Testis (tissue), 3 donors: Measurements from ENCODE around the gene TSLP. TPM values are rescaled to one million over a fixed set of nuclear protein-coding genes. Genes with fewer than 3 reads are reported as not detected.

Experiments used
- DNase-seq: peaks from one replicate; pipeline ENCODE4 v3.0.0-alpha.2; 2019
- H3K27ac ChIP-seq, 2 donors: fragments of 200-600 bp; sonication (generic); one replicate each; pipeline ENCODE4 v1.5.1; 2019
- H3K27me3 ChIP-seq: fragments of 200-600 bp; sonication (generic); one replicate; pipeline ENCODE4 v1.5.1; 2019
- H3K36me3 ChIP-seq: fragments of 200-600 bp; sonication (generic); one replicate; pipeline ENCODE4 v1.5.1; 2017; ENCODE audit warnings: low read depth; ENCODE audit errors: missing control alignments
- H3K4me1 ChIP-seq: fragments of 200-600 bp; sonication (generic); one replicate; pipeline ENCODE4 v1.5.1; 2019
- H3K4me3 ChIP-seq, 2 donors: fragments of 200-600 bp; sonication (generic); one replicate each; pipeline ENCODE4 v1.5.1; 2017 to 2019
- H3K9me3 ChIP-seq: fragments of 200-600 bp; sonication (generic); one replicate; pipeline ENCODE4 v1.5.1; 2017
- POLR2A ChIP-seq: fragments of 450-650 bp; IDR thresholded peaks from one replicate; pipeline ENCODE4 v1.6.1; 2017; ENCODE audit warnings: antibody characterized with exemption, mild to moderate bottlenecking, moderate library complexity
- WGBS, 2 donors: methylation state at CpG; one replicate each; pipeline ENCODE4 v1.1.5; 2018; 5-methylcytosine and 5-hydroxymethylcytosine counted together
- intact Hi-C: fragments of 100-400 bp; cut with DNase I; formaldehyde crosslinking; loops from one replicate; pipeline ENCODE4 v1.15.1; 2023; ENCODE audit warnings: low total_unique reads
- polyA plus RNA-seq: library from polyadenylated mRNA; stranded (reverse); fragments of 350-450 nt; fragmentation: Illumina TruSeq; extraction: RNeasy Lipid Tissue Mini Kit (QIAGEN cat#74804); gene quantifications from one replicate; pipeline ENCODE4 v1.2.3, GENCODE V29; 2014; ENCODE audit warnings: low read depth, low replicate concordance; ENCODE audit not compliant: insufficient read depth
- total RNA-seq, 2 donors: library from RNA; depleted of rRNA; stranded (reverse); fragments of >200 nt; gene quantifications; one replicate each; pipeline ENCODE4 v1.2.3, GENCODE V29; 2016
- TF ChIP-seq, protein P1 (sequence below), 3 experiments: fragments of 450-650 bp in 2 of 3; fragments of 200-600 bp in 1 of 3; sonication (generic) in 1 of 3; IDR thresholded peaks; one replicate each; pipeline ENCODE4 v1.5.1; 2016 to 2019; ENCODE audit warnings: antibody characterized with exemption in 3 of 3, mild to moderate bottlenecking in 2 of 3, moderate library complexity in 1 of 3

The TSLP gene
- total and polyA plus RNA-seq, 3 donors from 2014 or later = 1.2 to 1.7 (median 1.7) TPM

DNA sequence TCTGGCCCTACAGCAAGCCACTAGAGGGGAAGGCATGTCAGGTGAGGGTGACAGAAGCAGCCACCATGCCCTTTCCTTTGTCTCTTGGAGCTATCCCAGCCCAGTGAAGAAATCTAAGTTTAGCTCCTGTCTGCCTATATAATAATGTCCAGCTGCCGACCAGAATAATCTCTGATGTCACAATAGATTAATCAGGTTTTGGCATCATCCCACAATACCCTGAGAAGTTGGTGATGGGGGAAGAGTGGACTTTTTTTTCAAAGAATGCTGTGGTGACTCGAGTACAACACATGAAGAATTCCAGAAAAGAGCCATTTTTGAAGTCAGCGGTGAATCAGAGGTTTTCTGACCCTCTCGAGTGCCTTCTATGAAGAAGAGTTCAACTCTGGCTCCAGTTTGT is 1.7 kb upstream of the TSLP start:
- H3K4me3 ChIP-seq = peak overlapping the region in 1 of 2 donors; percentile 8
- DNase-seq = no peak
- WGBS, 2 donors = 22 to 26% methylated on average over 4 of the region's 4 CpGs
- intact Hi-C loops = no loop called here
- no peak overlapping the region for H3K27ac ChIP-seq
- H3K27me3 ChIP-seq = no peaks in the 10 kb centered on the region
- H3K4me1 ChIP-seq = no peaks in the 10 kb centered on the region
- no peaks in the 10 kb centered on the region for H3K36me3 ChIP-seq
- TF ChIP-seq POLR2A = no peak
- TF ChIP-seq, protein P1, sequence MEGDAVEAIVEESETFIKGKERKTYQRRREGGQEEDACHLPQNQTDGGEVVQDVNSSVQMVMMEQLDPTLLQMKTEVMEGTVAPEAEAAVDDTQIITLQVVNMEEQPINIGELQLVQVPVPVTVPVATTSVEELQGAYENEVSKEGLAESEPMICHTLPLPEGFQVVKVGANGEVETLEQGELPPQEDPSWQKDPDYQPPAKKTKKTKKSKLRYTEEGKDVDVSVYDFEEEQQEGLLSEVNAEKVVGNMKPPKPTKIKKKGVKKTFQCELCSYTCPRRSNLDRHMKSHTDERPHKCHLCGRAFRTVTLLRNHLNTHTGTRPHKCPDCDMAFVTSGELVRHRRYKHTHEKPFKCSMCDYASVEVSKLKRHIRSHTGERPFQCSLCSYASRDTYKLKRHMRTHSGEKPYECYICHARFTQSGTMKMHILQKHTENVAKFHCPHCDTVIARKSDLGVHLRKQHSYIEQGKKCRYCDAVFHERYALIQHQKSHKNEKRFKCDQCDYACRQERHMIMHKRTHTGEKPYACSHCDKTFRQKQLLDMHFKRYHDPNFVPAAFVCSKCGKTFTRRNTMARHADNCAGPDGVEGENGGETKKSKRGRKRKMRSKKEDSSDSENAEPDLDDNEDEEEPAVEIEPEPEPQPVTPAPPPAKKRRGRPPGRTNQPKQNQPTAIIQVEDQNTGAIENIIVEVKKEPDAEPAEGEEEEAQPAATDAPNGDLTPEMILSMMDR (IDR thresholded peaks at IDR 0.05) = no peak
- no peaks in the 10 kb centered on the region for H3K9me3 ChIP-seq

DNA sequence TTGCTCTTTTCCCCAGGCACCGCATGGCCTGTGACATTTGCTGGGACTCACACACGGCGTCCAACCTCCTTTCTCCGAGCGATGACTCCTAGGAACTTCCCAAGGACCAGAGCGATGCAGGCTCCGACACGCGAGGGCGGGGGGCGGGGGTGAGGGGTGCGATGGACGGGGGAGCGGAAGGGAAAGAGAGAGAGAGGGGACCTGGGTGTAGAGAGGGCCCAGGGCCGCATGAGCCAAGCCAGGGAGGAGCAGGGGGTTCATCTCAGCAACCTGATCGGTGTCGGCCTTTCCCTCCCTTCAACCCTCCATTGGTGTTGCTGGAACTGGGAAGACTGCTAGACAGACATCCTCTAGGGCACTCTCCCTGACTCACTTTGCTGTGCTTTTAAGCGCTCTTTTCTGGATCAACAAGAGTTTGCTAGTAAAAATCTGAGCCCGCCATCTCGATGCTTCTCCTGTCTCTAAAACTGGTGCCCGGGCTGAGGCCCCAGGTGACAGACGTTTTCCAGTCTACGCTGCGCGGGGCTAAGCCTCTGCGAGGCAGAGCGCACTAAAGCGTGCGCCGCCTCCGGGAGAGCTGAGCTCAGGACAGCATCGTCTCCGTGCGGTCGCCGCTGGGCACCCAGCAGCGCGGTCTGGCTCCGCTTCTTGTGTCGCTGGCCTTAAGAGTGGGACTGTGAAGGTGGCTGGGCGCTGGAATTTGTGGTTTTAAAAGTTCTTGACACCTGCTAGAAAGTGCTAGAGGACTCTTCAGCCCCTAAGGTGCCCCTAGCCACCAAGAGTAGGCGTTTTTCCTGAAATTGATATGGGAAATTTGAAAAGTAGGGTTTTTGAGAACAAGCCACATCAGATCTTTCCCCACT is 1.0 kb upstream of the TSLP start:
- Histone ChIP-seq H3K27ac (no peak overlapping the region), H3K36me3 (no peaks in the 10 kb centered on the region), H3K4me1 (no peaks in the 10 kb centered on the region), H3K9me3 (no peaks in the 10 kb centered on the region), H3K27me3 (no peaks in the 10 kb centered on the region), H3K4me3 (peak overlapping the region in 1 of 2 donors; percentile 8)
- TF ChIP-seq, protein P1 (IDR thresholded peaks at IDR 0.05) = no peak
- no peak for TF ChIP-seq POLR2A
- intact Hi-C loops = no loop called here
- 14 to 17% methylated on average over 39 to 42 of the region's 42 CpGs for WGBS, 2 donors
- DNase-seq = peak; percentile 47

DNA sequence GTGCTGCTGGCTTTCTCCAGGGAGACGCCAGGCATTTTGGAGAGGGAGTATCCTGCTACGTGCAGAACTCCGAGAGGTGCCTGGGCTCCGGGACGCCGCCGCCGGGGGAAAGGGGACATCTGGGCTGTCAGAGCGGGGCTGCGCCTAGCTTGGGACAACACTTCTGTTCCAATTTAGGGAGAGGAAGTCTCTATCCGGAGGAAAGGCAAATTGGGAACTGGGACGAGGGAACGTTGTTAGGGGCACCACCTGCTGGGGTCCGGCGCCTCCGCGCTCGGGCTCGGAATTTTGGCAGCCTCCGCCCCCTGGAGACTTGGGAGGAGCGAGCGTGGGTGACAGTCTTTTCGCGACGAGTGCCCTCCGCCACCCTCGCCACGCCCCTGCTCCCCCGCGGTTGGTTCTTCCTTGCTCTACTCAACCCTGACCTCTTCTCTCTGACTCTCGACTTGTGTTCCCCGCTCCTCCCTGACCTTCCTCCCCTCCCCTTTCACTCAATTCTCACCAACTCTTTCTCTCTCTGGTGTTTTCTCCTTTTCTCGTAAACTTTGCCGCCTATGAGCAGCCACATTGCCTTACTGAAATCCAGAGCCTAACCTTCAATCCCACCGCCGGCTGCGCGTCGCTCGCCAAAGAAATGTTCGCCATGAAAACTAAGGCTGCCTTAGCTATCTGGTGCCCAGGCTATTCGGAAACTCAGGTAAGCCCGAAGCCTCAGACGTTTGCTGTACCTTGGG is 1.6 kb downstream of the TSLP start:
- no peak overlapping the region for H3K27ac ChIP-seq
- H3K4me3 ChIP-seq = peak overlapping the region; percentile 44 to 56
- H3K9me3 ChIP-seq = no peaks in the 10 kb centered on the region
- H3K4me1 ChIP-seq = no peaks in the 10 kb centered on the region
- H3K27me3 ChIP-seq = no peaks in the 10 kb centered on the region
- intact Hi-C loops = no loop called here
- peak; percentile 60 for DNase-seq
- WGBS, 2 donors = 0 to 1% methylated on average over 37 to 44 of the region's 44 CpGs
- H3K36me3 ChIP-seq = no peaks in the 10 kb centered on the region
- no peak for TF ChIP-seq POLR2A
- TF ChIP-seq, protein P1 (IDR thresholded peaks at IDR 0.05) = no peak

DNA sequence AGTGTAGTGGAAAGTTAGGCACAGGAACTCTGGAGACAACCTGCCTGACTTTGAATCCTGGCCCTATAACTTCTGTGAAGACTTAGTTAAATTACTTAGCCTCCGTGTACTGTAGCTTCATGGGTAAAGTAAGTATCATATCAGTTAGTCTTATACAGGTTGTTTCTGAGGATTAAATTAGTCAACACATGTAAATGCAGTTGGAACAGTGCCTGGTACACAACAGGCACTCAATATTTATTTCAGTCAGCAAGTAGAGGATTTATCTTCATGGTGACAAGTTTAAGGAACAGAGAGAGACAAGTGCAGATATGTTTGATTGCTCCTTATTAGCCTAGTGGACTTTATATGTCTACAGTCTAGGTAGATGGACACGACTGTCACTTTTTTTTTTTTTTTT is 2.7 kb downstream of the TSLP start:
- TF ChIP-seq POLR2A = no peak
- TF ChIP-seq, protein P1 (IDR thresholded peaks at IDR 0.05) = no peak
- Histone ChIP-seq H3K4me3 (no peak overlapping the region), H3K9me3 (no peaks in the 10 kb centered on the region), H3K27me3 (no peaks in the 10 kb centered on the region), H3K27ac (no peak overlapping the region), H3K36me3 (no peaks in the 10 kb centered on the region), H3K4me1 (no peaks in the 10 kb centered on the region)
- no peak for DNase-seq
- WGBS, 2 donors = 53 to 79% methylated on average over 2 of the region's 2 CpGs
- intact Hi-C loops = no loop called here
